PC-9 (cell line): ENCODE measurements around the gene LARP7.

Experiments
- EZH2 ChIP-seq: fragments of 200-600 bp; sonication (generic); IDR thresholded peaks from 2 replicates; pipeline ENCODE4 v1.8.0; 2017; ENCODE audit warnings: antibody characterized with exemption, low read depth
- TF ChIP-seq, protein P1 (sequence below): fragments of 200-600 bp; sonication (generic); conservative IDR thresholded peaks from 2 replicates; pipeline ENCODE4 v1.6.1; 2017; ENCODE audit warnings: mixed run types, antibody characterized with exemption, mild to moderate bottlenecking, moderate library complexity

GRCh38 chr4:112650332-112650731 is 13.4 kb downstream of the LARP7 start:
- TF ChIP-seq, protein P1, sequence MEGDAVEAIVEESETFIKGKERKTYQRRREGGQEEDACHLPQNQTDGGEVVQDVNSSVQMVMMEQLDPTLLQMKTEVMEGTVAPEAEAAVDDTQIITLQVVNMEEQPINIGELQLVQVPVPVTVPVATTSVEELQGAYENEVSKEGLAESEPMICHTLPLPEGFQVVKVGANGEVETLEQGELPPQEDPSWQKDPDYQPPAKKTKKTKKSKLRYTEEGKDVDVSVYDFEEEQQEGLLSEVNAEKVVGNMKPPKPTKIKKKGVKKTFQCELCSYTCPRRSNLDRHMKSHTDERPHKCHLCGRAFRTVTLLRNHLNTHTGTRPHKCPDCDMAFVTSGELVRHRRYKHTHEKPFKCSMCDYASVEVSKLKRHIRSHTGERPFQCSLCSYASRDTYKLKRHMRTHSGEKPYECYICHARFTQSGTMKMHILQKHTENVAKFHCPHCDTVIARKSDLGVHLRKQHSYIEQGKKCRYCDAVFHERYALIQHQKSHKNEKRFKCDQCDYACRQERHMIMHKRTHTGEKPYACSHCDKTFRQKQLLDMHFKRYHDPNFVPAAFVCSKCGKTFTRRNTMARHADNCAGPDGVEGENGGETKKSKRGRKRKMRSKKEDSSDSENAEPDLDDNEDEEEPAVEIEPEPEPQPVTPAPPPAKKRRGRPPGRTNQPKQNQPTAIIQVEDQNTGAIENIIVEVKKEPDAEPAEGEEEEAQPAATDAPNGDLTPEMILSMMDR: no peak
- no peak for TF ChIP-seq EZH2
